NCI-H187 (cell line): ENCODE data around the gene PRKD2.
A peak's percentile ranks its signal among the peaks of the same experiment; 100 is the strongest.

Experiments used
- DNase-seq, 2 experiments: peaks; one replicate each; lab custom pipeline; 2025; lab: John Stamatoyannopoulos, UW

Gene PRKD2

DNA sequence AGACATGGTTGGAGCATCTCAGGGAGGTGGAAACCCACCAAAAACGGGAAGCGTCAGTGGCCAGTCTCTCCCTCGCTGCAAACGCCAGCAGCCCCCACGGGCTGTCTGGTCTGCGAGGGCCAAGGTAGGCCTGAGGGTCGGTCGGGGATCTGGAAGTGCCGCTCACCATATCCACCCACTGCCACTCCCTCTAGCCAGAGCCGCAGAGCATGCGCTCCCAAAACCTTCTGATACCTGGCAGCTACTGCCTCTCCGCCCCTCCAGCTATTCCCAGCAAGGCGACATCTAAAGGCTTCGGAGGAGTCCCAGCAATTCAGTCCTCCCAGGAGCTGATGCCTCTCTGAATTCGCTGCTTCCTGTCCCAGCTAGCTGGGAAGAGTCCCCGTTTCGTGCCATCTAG, 24.5 kb upstream of the PRKD2 start:
- DNase-seq = no peak

DNA sequence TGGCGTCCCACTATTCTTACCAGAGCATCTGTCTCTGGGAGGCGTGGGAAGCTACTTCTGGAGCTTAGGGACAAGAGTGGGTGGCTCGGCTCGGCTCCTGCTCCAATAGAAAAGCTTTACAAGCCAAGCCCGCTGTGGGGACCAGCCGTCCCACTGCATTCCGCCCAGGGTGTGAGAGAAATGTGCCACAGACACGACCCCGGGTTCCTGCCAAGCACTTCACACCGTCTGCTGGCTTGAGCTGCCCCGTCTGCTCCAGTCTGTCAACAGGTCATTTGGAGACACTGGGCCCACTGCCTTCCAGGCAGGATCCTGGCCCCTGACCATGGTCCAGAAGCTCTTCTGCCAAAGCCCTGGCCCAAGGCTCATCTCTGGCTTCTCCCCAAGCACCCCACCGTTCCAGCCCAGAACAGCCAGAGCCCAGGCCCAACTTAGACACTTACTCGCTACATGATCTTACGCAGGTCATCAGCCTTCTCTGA, 22.4 kb upstream of the PRKD2 start:
- no peak for DNase-seq

DNA sequence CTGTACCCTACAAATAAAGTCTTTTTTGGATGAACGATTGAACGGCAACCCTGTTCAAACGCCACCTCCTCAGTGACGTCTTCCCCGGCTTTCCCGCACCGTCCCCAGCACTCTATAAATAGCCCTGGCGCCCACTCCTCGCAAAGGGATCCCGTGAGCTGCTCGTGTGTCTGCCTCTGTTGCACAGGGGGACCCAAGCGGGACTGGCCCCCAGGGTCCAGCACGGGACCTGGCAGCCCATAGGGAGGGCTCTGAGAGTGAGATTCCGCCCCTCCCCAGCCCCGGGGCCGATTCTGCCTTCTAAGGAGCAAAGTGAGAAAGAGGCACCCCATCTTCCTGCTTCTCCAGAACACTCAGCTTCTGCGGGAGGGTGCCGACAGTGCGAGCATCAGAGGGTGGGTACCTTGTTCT, 20.9 kb upstream of the PRKD2 start:
- no peak for DNase-seq

DNA sequence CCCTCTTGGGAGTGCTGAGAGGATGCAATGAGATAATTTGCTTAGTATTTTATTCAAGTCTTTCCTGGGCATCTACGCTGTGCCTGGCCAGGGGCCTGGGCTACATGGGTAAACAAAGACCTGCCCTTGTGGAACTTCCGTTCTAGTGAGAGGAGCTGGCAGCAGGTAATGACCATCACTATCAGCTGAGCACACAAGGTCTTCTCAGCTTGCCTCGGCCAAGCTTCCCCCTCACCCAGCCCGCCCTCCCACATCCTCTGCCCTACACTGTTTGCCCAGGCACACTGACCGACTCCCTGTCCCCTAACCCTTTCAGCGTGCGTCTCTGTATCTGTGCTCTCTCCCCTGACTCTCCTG, 20.4 kb upstream of the PRKD2 start:
- DNase-seq = no peak

DNA sequence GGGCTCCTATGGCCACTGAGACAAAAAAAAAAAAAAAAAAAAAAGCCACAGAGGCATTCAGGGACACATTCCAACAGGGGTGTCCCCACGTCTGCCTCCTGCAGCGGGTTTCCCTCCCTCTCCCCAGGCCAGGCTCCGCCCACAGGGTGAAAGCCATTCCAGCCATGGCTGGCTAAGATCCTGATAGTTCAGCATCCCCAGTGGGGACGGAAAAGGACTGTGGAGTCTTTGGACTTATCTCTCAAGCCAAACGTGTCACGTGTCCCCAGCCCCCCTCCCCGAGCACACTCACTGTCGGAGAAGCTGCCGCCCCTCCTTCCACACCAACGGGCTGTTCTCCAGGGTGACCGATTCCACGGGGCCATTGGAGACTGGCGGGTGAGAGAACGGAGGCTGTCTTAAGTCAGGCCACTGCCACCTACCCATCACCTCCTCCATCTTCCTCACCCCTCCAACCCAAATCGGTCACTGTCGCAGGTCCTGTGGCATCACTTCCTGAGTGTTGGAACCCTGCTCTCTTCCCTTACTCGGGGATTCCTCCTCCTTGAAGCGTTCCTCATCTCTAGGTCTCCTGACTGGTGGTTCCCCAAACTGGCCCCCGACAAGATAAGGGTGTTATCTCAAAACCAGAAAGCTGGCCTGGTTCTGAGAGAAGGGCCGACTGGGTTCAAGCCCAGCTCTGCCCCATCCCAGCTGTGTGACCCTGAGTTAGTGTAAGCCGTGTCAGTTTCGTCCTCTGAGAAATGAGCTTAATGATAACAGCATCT, 19.8 kb upstream of the PRKD2 start:
- no peak for DNase-seq

DNA sequence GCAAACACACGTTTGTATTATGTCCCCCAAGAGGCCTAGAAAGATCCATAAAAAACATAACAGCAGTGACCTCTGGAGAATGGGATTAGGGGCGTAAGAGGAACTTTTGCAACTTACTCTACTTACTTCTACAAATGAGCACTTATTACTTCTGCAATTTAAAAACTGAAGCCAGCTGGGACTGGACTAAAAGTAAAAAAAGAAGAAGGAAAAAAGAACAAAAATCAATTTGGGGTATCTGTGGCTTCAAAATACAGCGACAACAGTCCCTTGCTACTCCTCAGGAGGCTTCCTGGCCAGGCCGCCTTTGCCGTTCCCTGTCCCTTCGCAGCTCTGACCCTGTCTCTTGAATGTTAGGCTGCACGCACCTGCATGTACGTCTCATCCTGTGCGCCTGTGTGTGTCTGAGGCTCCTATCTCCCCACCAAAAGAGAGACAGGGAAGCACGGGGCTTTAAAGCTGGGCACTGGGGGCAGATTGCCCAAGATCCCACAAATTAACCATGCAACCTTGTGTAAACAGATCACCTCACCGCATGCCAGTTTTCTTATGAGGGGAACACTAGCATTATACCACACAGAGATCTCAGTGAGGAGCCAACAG, 16.9 kb upstream of the PRKD2 start:
- DNase-seq = no peak

DNA sequence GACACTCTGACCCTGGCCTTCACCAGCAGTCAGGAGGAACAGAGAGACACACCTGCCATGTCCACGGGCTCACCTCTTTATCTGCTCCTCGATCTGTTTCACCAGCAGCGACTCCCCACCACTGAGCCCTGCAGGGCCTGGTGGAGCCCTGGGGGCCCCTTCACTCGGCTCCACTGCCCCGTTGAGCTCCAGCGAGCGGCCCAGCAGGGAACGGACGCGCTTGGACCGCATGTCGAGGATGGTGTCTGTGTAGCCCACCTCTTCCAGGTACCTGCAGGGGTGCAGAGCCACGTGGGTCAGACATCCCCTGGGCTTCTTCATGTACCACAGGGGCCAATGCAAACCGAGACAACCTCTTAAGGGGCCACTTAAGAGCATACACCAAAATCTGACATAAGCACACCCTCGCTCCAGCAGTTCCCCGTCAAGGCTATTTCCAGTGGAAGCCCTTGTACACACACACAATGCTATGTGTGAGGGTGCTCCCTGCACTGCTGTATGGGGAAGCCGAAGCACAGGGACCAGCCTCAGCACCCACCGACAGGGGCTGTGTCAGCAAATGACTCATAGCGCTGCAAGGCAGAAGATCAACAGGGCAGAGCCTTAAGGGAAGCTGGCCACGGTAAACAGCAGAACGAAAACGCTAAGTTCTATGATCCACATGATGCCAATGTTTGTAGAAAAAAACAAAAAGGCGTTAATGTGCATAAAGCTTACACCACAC, 16.2 kb upstream of the PRKD2 start:
- DNase-seq = no peak

DNA sequence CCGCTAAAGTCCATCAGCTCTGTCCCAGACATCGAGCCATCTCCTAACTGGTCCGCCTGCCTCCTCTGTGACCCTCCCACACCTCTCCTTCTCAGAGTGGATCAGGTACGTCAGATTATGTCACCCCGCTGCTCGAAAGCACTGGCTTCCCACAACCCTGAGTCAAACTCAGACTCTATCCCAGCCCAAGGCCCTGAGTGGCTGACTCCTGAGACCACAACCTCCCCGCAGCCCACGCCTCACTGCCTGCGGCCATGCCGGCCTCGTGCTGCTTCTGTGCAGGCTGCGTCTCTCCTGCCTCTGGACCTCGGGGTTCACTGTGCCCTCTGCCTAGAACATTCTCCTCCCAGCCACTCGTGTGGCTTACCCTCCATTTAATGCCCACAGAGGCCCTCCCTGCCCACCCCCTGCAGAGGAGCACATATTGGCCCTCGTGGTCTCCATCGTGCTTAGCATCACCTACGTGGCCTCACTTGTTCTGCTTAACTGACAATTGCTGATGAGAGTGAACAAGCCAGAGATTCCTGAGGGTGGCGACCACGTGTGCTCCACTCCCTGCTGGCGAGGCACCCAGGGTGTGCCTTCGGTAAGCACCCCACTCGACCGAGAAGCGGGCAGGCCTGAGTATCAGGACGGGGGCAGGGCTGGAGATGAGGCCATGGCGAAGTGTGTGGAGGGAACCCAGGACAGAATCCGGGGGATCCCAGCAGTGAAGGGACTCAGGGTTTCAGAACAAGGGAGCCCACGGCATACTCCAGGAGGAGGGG, 15.4 kb upstream of the PRKD2 start:
- no peak for DNase-seq

DNA sequence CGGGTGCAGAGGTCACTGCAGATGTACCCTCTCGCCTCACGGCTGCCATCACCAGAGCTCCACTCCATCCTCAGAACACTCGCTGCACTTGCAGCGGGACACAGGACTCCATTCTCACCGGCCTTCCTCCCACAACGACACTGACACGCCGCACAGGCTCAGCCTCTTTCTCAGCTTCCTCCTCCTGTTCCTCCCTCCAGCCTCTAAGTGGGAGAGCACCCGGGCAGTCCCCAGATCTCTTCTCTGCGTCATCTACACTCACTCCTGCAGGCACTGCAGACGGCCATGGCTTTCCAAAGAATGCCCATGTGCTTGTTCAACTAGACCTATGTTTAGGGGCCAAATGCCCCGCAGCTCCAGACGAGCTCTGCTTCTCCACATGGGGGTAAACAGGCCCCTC, 14.7 kb upstream of the PRKD2 start:
- DNase-seq = no peak

DNA sequence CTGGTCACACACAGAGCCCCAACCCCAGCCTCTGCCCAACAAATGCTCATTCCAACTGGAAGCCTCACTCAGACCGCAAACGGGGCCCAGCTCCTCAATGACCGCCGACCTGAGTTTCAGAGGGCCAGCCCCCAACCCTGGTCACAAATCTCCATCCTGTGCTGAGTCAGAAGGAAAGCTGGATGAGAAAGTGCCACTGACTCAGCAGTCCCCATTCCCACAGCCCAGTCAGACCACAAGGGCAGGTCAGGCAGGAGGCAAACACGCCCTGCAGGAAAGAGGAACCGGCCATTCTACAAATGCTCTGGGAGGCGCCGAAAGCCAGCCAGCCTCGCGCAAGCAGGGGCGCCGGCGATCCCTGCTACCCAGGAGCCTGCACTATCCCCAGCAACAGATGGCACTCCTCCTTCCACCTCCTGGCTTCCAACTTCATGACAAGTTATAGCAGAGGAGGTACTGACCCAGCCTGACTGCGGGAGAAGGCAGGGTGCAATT, 14.1 kb upstream of the PRKD2 start:
- no peak for DNase-seq

DNA sequence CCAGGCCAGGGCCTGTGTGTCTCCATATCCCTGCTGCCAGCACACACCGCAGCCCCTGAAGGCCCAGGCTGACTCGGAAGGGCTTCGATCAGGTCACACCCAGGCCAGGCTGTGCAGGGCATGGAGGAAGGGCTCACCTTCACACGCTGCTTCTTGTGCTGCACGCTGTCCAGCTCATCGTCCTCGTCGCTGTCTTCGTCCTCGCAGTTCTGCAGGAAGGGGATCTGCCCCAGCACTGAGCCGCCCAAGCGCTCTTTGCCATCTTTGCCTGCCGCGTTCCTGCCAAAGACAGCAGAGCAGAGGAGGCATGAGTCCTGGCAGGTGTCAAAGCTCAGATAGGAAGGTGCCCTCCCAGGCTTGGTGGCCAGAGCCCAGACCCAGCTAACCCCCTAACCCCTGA, 13.7 kb upstream of the PRKD2 start:
- no peak for DNase-seq

DNA sequence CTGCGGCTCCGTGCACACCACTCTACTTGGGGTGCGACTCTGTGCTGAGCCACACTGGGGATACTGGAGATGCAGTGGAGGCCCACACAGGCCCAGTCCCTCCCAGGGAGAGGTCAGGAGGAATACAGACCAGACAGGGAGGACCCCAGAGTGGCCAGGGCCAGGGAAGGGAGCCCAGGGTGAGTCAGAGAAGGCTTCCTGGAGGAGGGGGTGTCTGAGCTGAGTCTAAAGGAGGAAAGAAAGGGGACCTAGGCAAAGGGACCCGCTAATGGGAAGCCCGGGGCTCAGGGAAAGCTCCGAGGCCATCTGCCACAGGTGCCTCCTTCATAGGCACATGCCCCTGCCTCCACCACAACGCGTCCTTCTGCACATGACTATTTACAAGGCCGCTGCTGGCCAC, 13.3 kb upstream of the PRKD2 start:
- no peak for DNase-seq

DNA sequence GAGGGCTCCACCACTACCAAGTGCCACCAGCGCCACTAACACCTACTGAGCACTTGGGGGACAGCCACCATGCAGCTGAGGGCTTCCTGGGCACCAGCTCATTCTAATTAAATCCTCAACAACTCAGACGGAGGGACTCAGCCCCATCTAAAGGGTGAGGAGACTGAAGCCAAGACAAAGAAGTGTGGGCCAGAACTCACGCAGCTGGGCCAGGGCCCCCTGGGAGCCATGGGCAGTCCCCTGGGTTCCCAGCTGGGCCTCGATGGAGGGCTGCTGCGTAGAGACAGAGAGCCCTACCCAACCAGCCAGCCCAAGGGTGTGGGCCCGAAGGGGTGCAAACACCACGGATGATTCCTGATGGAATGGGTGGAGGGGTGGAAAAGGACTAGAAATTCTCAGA, 12.8 kb upstream of the PRKD2 start:
- DNase-seq = no peak

DNA sequence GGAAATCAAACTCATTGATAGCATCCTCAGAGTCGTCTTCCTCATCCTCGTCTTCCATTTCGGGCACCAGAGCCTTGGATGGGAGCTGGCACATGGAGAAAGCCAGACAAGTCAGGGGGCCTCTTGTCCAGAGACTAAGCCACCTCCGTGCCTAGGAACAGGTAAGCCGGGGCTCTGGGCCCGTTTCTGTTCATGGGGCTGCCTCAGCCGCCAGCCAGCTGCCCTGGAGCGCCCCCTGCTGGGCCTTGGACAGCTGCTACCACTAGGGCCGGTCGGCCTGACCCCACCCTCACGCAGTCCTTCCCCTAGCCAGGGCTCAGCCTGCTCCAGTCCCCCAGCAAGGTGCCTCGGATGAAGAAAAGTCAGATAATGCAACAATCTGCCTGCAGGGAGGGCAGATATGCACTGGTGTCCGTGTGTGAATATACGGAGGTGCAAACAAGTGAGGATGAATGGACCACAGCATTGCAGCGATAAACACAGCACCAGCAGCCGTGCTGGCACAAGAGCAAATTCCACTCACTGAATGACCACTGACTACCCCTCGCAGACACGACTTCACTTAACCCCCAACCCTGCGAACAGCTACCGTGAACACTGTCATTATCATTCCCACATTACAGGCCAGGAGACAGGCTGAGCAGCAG, 11.9 kb upstream of the PRKD2 start:
- DNase-seq = peak in 1 of 2 experiments; percentile 28

DNA sequence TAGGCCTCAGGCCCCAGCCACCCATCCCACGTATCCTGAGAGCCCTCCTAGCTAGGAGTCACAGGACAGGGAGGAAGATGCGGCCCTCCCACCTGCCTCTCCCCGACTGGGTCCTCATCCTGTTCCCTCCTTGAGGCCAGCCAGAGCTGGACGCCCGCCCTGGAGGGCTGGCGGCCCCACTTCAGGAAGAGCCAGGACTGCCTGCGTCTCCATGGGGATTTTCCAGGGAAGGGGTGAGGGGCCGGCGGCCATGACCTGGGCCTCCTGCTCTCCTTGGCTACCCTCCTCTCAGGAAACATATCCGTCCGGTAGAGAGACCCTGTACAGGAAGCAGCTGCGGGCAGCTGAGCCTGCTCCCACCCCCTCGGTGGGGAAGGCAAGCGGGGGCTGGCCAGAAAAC, 11.3 kb upstream of the PRKD2 start:
- no peak for DNase-seq

DNA sequence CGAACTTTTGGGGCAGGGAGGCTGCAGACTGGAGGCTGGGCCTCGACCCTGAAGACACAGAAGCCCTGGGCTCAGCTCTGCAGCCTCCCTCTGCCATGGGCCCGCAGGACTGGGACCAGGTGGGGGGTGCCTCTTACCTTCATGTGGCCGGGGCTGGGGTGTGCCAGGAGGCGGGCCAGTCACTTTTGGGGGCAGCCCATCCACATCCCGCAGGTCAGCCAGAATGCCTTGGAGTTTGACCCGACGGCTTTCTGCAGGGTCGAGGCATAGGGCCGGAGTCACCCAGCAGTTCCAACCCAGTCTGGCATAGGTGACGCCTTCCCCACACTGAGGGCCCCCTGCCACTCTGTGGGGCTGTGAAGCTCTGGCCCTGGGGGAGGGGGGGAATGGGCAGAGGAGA, 10.8 kb upstream of the PRKD2 start:
- DNase-seq = no peak

DNA sequence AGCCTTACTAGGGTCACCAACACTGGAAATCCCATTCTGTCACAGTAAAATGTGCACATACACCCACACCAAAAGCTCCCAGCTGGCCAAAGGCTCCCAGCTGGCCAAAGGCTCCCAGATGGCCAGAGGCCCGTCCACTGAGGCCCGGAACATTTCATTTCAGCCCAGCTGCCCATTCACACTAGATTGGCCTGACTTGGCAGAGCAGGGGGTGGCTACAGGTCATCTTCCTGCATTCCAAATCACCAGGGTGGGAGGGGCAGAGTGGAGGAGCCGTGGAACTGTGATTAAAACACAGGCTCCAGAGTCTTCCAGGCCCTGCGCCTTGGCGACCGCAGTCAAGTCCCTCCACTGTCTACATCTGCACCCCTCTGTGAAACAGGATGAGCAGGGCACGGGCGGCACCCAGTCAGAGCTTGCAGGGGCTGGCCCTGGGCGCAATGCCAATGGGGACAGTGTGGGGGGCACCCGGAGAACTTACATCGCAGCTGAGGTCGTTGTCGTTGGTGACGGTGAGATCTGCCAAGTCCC, 10.1 kb upstream of the PRKD2 start:
- DNase-seq = no peak

DNA sequence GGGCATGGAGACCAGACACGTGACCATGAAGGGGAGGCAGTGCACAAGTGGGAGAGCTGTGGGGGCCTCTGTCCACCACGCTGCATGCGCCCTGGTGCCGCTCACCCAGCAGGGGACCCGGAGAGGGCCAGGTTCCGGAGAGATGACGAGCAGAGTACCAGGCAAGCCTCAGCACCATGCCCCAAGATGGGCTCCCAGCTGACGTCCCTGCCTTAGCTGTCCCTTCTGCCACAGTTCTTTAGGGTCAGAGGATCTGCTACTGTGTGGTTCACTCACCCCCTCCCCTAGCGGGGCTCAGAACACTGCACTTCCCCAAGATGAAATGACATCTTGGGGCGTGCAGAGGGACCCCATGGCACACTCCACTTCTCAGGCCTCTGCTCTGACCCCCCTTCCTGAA, 9.6 kb upstream of the PRKD2 start:
- no peak for DNase-seq

DNA sequence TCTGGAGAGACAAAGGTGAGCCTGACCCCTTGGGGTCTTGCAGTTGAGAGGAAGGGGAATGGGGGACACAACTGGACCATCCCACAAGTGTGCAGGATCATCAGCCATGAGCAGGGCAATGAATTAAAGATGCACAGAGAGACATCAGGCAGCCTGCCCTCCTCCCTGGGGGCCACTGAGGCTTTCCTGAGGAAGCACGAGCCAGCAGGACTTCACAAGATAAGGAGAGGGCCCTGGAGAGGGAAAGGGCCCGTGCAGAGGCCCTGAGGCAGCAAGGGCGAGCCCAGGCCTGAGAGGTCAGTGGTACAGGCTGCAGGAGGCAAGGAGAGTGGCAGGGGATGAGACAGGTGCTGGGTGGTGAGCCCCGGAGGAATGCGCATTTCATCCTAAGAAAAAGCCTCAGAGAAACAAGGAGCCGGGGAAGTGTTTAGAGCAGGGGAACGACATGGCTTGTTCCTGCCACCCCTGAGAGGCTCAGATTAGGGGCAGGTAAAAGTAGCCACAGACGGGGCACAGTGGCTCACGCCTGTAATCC, 9.0 kb upstream of the PRKD2 start:
- no peak for DNase-seq

DNA sequence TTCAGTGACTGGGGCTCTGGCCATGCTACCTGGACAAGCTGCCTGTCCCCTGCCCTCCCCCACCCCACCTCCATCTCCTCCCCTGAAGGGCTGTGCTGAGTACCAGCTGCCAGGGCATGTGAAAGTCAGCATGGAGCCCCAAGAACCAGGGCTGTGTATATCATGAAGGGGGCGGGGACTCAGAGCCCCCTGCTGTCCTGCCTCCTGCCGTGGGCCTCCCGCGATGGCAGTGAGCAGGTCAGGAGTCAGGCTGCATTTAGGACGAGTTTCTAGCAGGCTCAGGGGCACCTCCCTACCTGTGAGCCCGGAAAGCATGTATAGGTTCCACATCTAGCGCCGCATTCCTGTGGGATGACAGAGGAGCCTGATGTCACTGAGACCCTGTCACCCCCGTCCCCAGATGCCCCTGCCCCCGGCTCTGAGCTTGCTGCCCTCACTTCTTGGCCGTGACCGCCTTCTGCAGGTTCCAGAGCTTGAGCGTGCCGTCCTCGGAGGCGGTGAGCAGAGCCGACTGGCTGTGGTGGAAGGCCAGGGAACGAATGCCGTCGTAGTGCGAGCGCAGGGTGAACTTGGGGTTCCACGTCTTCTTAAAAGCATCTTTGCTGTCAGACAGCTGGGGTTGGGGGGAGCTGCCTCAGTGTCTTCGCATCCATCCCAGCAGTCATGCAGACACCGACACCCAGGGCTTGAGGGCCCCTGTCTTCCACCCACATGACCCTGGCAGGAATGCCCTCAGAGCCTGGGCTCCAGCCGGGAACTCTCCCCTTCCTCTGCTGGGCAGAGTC, 8.3 kb upstream of the PRKD2 start:
- DNase-seq = no peak

DNA sequence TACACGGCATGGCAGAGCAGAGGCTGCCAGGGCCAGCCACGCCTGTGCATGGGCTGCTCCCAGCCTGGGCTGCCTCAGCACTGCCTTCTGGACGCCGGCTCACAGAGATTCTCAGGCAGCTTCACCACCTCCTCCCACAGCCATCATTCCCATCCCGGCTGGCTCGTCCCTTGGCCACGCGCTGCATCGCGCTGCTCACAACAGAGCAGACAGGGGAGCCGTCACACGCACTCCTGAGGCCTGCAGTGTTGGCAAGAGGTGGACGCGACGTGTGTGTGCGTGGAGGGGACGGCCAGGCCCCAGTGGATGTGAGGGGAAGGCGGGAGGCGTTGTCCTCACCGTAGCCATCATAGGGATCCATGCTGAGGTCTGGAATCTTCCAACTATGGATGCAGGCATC, 7.6 kb upstream of the PRKD2 start:
- DNase-seq = no peak
